ENCODE results near the gene MEGF11.

- TF ChIP-seq CTCF (IDR thresholded peaks at IDR 0.05) (no peak), POLR2A (IDR thresholded peaks at IDR 0.05; ENCODE audit: low read depth) (no peak), EP300 (IDR thresholded peaks at IDR 0.05) (no peak)
These were observed 329.5 kb downstream of the MEGF11 start for GRCh38 chr15:65924004-65924403.
